ENCODE measurements around the gene DPEP3.

DPEP3 gene

DNA sequence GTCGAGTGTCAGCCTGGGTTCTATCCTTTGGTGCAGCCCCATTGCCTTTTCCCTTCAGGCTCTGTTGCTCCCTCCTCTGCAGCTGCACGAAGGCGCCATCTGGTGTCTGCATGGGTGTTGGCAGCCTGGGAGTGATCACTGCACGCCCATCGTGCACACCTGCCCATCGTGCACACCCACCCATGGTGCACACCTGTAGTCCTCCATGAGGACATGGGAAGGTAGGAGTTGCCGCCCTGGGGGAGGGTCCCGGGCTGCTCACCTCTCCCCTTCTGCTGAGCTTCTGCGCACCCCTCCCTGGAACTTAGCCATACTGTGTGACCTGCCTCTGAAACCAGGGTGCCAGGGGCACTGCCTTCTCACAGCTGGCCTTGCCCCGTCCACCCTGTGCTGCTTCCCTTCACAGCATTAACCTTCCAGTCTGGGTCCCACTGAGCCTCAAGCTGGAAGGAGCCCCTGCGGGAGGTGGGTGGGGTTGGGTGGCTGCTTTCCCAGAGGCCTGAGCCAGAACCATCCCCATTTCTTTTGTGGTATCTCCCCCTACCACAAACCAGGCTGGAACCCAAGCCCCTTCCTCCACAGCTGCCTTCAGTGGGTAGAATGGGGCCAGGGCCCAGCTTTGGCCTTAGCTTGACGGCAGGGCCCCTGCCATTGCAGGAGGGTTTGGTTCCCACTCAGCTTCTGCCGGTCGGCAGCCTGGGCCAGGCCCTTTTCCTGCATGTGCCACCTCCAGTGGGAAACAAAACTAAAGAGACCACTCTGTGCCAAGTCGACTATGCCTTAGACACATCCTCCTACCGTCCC, 51.5 kb downstream of the DPEP3 start:
- DNase-seq = peak; percentile 77

DNA sequence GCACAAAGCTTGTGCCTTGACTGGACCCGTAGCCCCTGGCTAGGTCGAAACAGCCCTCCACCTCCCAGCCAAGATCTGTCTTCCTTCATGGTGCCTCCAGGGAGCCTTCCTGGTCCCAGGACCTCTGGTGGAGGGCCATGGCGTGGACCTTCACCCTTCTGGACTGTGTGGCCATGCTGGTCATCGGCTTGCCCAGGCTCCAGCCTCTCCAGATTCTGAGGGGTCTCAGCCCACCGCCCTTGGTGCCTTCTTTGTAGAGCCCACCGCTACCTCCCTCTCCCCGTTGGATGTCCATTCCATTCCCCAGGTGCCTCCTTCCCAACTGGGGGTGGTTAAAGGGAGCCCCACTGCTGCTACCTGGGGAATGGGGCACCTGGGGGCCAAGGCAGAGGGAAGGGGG, 52.2 kb downstream of the DPEP3 start:
- no peak for DNase-seq

DNA sequence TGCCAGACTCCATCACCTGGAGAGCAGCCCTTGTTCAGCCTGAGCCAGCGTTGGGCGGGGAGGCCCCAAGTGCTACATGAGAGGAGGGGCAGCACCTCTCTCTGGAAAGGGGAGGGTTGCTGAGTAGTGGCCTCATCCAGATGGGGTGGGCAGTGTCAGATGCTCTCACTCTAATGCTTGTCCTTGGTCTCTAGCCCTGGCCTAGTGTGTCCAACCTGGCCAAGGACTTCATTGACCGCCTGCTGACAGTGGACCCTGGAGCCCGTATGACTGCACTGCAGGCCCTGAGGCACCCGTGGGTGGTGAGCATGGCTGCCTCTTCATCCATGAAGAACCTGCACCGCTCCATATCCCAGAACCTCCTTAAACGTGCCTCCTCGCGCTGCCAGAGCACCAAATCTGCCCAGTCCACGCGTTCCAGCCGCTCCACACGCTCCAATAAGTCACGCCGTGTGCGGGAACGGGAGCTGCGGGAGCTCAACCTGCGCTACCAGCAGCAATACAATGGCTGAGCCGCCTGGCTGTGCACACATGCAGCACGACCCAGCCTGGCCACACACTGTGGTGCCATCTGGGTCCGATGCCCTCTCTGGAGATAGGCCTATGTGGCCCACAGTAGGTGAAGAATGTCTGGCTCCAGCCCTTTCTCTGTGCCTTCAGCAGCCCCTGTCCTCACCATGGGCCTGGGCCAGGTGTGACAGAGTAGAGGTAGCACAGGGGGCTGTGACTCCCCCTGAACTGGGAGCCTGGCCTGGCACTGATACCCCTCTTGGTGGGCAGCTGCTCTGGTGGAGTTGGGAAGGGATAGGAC, 53.0 kb downstream of the DPEP3 start:
- DNase-seq = no peak

GRCh38 chr16:67926181-67926750, 54.0 kb downstream of the DPEP3 start:
- no peak for DNase-seq
